ENCODE data around the gene MRPS22.

DNA sequence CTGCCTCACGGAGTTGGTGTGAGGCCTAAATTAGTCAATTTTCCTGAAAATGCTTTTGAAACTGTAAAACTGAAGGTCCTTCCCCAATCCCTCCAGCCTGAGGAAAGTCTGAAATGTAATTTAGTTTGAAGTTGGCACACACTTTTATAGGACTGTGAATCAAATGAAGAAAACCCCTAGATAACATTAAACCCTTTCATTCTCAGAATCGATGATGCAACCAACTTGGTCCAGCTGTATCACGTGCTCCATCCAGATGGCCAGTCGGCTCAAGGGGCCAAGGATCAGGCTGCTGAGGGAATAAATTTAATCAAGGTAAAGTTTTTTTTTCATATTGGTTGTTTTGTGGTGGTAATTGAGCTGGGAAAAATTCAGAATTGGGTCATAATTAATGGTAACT lies 11.7 kb downstream of the MRPS22 start:
- TF ChIP-seq, protein P1, sequence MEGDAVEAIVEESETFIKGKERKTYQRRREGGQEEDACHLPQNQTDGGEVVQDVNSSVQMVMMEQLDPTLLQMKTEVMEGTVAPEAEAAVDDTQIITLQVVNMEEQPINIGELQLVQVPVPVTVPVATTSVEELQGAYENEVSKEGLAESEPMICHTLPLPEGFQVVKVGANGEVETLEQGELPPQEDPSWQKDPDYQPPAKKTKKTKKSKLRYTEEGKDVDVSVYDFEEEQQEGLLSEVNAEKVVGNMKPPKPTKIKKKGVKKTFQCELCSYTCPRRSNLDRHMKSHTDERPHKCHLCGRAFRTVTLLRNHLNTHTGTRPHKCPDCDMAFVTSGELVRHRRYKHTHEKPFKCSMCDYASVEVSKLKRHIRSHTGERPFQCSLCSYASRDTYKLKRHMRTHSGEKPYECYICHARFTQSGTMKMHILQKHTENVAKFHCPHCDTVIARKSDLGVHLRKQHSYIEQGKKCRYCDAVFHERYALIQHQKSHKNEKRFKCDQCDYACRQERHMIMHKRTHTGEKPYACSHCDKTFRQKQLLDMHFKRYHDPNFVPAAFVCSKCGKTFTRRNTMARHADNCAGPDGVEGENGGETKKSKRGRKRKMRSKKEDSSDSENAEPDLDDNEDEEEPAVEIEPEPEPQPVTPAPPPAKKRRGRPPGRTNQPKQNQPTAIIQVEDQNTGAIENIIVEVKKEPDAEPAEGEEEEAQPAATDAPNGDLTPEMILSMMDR (IDR thresholded peaks at IDR 0.05; ENCODE audit: borderline replicate concordance, extremely low read depth, low read length, poor library complexity, severe bottlenecking) = no peak
- no peak for TF ChIP-seq EZH2 (IDR thresholded peaks at IDR 0.05; ENCODE audit: borderline replicate concordance, low read depth, low read length, severe bottlenecking)

Measured in DND-41 (cell line).